SH-SY5Y (cell line): Measurements from ENCODE around the gene CLEC2A.

ENCODE experiments used
- GATA2 ChIP-seq: IDR thresholded peaks from 2 replicates; pipeline ENCODE4 v1.6.1; 2011; ENCODE audit warnings: mild to moderate bottlenecking, low read depth, low read length
- GATA3 ChIP-seq: IDR thresholded peaks from 2 replicates; pipeline ENCODE4 v1.6.1; 2011; ENCODE audit warnings: low read depth, mild to moderate bottlenecking, low read length, moderate library complexity

CLEC2A gene, protein sequence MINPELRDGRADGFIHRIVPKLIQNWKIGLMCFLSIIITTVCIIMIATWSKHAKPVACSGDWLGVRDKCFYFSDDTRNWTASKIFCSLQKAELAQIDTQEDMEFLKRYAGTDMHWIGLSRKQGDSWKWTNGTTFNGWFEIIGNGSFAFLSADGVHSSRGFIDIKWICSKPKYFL

DNA sequence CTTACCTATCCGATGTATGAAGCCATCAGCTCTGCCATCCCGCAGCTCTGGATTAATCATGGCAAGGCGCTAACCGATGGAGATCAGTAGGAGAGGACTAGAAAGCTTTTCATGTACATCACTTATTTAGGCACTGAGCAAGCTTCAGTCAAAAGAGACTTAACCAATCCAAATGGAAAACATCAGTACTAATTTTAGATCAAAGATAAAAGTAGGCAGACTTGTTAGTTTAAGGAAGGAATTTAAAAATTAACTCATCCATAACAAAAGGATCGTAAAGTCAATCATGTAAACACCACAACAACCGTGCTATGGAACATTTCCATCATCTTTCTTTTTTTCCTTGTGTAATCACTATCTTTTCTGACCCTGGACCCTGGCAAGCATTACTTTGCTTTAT lies at the start of gene CLEC2A:
Gene CLEC2A, minus strand, starts transcription at position 101 of the 400 bp plus-strand sequence. Its CDS starts 41 bp downstream, at position 60.
- TF ChIP-seq GATA2 = no peak

DNA sequence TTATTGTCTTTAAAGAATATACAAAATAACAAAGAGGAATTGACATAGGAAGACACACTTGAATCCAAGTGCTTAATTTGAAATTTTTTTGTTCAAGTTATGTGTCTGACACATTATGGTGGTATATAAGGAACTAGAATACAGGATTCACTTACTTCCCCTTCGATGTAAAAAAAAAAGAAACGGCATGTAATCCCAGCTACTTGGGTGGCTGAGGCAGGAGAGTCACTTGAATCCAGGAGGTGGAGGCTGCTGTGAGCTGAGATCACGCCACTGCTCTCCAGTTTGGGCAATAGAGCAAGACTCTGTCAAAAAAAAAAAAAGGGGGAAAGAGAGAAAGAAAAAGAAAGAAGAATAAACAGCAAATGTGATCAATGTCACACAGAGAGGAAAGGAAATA lies 48.0 kb upstream of the CLEC2A start:
- TF ChIP-seq GATA3 (no peak), GATA2 (no peak)

DNA sequence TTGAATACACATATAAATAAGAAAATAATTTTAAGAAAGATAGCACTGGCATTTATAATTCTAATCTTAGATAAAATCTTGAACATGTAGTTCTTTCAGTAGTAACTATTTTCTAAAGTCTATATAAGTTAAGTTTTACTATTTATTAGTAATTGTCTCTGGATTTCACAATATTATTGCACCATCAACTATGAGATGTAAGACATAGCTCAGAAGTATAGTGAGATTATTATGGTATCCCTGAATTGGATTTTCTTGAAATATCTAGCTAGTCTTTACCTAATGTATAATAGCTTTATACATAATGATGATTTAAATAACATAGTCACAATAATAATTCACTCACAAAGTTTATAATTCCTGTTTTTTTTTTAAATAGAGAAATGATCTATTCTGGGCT lies 45.7 kb upstream of the CLEC2A start:
- TF ChIP-seq GATA3 (no peak), GATA2 (no peak)

DNA sequence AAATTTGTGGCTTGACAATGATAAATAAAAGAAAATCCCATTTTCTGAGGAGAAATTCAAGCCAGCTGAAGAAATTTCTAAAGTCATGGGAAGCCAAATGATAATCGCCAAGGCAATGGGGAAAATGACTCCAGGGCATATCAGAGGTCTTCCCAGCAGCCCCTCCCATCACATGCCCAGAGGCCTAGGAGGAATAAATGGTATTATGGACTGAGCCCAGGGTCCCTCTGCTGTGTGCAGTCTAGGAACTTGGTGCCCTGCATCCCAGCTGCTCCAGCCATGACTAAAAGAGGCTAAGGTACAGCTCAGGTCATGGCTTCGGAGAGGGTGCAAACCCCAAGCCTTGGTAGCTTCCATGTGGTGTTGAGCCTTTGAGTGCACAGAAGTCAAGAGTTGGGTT lies 43.4 kb upstream of the CLEC2A start:
- TF ChIP-seq GATA2 (no peak), GATA3 (no peak)

DNA sequence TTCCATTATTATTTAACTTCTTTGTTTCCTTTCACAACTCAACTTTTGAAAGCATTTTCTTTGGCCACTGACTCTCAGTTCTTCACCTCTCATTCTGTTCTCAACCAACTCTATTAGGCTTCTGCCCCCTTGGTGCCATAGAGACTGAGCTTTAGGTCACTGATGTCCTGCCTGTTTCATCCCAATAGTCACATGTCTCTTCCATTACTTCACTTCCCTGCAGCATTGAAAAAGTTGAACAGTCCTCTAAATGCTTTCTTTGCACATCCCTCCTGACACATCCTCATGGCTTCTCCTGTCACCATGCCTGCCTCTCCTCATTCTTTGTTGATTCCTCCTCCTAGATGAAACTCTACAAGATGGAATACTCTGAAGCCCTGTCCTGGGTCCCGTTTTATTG lies 41.8 kb upstream of the CLEC2A start:
- TF ChIP-seq GATA3 (no peak), GATA2 (no peak)

DNA sequence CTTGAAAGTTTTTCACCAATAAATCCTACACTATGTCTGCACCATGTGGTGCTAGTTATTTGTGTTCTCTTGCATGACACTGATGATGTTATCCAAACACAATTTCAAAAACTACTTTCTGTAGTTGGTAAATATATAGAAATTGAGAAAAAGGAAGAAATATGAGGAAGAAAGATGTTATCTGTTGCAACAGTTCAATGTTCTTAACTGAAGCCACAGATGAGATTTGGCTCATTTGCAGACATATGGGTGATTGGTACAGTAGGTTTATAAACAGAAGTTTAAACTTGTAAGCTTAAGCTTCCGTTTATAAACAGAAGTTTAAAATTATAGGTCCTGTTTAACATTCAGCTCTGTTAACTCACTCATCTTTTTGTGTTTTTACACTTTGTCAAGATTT lies 39.0 kb upstream of the CLEC2A start, which contains the start of gene CLEC12A:
Gene CLEC12A, plus strand, starts transcription at position 229 of the 400 bp plus-strand sequence. CDS start 188 bp downstream, outside the sequence.
- no peak for TF ChIP-seq GATA2
- no peak for TF ChIP-seq GATA3

DNA sequence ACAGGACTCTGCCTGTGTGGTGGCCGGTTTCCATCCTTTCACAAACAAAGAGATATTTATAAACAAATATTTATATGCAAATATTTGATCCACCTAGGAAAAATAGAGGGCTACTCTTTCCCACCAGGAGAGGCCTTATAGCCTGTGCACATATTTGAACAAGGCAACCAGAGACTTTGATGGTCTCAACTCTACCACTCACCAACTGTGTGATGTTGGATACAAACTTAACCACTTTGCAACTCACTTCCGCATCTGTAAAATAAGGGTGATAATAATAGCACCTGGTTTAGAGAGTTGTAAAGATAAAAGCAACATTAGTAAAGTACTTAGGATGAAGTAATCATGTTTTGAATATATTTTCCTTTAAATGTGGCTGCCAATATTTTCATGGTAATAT lies 37.5 kb upstream of the CLEC2A start:
- TF ChIP-seq GATA2 (no peak), GATA3 (no peak)

DNA sequence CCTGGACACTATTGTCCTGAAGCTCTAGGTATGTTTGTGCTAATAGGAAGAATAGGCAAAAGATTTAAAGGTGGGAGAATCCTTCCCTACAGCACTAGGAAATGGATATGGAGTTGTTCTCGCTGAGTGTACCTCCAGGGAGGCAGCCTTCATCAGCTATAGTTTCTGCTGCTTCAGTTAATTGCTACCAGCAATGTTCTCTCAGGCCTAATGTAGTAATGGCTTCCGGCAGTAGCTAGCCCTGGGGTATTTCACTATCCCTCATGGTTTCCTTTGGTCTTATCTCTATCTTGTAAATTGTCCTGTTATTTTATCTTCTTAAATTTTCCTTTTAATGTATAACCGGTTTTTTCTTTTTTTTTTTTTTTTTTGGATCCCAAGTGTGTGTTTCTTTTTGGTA lies 29.7 kb upstream of the CLEC2A start:
- no peak for TF ChIP-seq GATA2
- TF ChIP-seq GATA3 = no peak

DNA sequence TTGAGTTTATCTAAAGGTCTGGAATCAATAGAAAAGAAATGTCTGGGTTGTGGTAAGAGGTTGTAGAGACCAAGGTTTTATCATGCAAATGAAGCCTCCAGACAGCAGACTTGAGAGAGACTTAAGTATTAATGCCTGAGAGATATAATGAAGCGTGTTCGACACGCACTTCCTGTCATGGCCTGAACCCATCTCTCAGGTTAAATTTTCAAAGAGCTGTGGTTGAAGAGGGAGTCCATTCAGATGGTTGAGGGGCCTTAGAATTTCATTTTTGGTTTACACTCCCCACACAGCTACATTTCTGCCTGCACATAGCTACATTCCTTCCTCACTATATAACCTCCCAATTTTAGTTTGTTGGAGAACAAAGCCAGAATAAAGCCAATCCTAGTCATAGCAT lies 28.9 kb upstream of the CLEC2A start:
- TF ChIP-seq GATA2 = no peak
- TF ChIP-seq GATA3 = no peak

DNA sequence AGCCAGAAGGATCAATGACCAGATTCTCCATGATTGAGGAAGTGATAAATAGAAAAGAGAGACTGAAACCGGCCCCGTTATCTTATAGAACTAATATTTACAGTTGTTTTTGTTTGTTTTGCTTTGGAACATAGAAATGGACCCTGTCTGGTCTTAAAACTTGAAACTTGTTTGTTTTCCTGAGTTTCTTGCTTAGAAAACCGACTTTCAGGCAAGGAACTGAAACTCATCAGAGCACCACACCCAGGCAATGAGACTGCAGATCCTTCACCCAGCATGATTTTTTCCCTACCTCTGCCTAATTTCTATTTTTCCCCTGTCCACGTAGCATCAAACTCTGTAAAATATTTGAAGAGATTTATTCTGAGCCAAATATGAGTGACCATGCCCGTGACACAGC lies 28.4 kb upstream of the CLEC2A start:
- TF ChIP-seq GATA2 (no peak), GATA3 (no peak)

DNA sequence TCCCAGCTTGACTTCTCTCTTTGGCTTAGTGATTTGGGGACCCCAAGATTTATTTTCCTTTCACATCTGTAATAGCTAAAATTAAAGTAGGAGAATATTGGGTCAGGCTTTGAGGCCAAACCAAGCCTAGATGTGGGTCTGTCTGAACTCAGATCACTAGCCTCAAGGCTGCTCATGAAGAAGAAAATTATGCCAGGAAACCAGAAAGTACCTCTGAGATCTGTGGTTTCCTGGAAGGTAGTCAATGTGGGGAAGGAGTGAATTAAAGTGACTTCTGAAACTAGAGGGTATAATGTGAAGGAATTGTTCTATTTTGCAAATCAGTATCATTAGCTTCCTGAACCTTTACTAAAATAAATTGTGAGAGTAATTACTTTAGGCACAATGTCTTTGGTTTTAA lies 25.7 kb upstream of the CLEC2A start:
- no peak for TF ChIP-seq GATA2
- no peak for TF ChIP-seq GATA3

DNA sequence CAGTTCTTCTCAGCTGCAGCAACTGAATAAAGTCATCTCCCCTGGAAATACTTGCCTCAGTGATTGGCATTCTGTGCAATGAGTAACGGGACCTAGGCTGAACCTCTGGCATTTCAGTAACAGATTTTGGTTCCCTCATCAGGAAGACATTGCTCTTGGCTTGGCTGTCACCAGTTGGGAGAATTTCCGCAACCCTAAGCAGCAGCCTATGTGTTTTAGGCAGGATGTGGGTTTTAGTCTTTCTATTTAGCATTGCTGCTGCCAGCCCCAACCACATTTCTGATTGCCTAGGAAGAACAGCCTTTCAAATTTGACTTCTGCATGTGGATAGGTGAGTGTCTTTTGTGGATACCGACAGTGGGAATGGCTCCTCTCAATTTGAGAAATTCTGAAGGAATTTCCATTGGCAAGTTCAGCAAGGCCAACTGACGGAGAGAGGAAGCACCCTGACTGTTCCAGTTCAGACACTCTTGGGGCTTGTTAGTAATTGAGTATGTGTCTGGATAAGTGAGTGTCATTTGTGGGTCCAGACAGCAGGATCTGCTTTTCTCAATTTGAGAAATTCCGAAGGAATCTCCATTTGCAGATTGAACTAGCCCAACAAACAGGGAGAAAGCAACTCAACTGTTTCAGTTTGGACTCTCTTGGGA lies 19.0 kb upstream of the CLEC2A start:
- TF ChIP-seq GATA2 (no peak), GATA3 (no peak)

DNA sequence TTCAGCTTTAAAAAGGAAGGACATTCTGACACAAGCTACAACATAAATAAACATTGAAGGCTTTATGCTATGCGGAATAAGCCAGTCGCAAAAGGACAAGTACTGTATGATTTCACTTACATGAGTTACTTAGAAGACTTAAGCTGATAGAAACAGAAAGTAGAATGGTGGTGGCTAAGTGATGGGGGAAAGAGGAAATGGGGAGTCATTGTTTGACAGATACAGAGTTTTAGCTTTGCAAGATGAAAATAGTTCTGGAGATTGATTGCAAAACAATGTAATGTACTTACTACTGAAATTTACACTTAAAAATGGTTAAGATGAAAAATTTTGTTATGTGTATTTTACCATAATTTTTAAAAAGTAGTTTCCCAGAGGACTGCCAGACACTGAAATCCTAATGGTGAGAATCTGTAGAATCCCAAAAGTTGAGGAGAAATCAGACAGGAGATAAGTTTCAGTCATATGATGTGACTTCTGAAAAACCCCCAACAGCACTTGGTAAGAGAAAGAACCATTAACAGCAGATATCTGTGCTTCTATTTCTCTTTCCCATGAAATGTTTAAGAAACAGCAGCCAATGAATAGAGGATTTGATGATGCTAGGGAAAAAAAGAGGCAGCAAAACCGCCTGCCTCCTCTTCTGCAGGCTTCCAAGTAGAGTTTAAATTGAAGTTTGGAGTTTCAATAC lies 16.6 kb upstream of the CLEC2A start:
- no peak for TF ChIP-seq GATA2
- TF ChIP-seq GATA3 = no peak

DNA sequence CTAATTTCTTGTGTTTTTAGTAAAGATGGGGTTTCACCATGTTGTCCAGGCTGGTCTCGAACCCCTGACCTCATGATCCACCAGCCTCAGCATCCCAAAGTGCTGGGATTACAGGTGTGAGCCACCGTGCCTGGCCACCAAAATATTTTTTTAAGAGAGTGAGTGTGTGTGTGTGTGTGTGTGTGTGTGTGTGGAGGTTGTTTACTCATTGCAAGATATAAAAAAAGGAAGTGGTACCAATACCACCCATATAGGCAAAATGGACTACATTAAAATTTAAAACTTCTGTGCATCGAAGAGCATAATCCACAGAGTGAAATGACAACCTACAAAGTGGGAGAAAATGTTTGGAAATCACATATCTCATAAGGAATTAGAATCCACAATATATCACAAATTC lies 15.5 kb upstream of the CLEC2A start:
- TF ChIP-seq GATA2 = no peak
- TF ChIP-seq GATA3 = no peak

DNA sequence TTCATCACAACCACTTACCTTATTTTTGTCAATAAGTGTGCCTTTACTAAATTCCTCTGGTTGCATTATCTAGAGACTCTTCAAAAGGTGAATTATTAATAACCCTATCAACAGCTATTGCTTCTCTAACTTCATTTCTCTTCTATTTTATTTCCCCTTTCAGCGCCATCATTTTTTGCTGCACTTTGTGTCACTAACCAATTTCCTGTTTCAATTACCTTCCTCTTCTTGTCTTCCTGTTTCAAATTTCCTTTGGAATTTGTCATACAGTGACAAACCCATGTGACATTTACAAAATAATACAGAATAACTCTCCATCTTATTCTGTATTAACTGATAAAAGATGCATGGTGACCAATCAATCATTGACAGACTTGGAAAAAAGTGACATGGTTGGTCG lies 12.2 kb upstream of the CLEC2A start:
- no peak for TF ChIP-seq GATA3
- TF ChIP-seq GATA2 = no peak

DNA sequence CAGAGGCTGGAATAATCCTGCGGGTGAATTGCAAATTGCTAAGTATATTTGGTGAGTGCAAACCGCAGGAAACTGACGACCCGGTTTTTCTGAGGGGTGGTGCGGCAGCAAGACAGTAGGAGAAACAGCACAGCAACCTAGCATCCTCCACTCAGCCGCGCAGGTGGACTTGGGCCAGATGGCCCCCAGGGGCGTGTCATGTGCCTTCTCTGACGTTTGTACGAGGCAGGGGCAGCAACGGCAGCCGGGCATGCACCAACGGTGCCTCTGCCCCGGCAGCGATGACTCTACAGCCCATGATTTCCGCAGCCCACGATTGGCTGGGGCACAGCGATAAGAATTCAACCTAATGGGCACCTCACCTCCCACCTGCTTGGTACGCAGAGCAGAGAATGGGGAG lies 11.1 kb upstream of the CLEC2A start:
- TF ChIP-seq GATA2 (no peak), GATA3 (no peak)

DNA sequence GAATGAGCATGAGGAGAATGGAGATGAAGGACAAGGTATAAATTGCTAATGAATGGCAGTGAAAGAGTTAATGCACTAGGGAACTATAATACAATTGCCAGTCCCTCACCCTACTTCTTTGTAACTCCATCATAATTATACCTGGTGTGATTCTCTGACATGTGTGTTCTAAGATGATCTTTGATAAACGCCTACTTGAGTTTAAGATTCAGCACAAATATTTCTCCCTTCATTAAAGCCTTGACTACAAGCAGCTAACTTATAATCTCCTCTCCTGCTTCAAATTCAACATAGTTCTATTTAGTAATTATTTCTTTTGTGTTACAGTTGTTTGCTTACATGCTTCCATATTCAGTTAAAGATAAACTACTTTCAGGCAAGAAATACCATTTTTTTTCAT lies 9.7 kb upstream of the CLEC2A start:
- TF ChIP-seq GATA2 = no peak
- no peak for TF ChIP-seq GATA3

DNA sequence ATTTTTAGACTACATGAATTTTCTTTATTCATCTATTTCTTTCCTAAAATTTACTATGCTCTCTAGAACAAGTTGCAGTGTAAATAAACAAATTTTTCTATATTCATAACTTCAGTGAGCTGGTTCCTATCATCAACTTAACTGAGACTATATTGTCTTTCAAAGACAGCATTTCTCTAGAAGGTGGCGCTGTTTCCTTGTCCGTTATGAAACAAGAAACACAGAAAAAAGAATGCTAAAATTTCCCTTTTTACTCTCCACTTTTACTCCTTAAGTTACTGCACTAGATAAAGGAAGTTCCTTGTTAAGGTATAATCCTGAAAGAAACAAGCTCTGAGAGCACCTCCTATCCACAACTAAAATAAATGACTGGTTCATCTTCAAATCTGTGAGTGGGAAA lies 8.2 kb upstream of the CLEC2A start:
- TF ChIP-seq GATA3 (no peak), GATA2 (no peak)
